GM18520 (cell line): ENCODE measurements around the gene IL2RA.
"Not testable (repeated sequence)": the region's sequence is repeated elsewhere in the genome, so short reads cannot be mapped to it uniquely, and the experiment has no call there.

Experiments used
- ATAC-seq: cut with Tn5 transposase; IDR thresholded peaks from one replicate; pipeline ENCODE4 v1.9.1; 2021; ENCODE audit not compliant: unreplicated experiment

IL2RA gene

GRCh38 chr10:6083523-6084475 is 21.6 kb upstream of the IL2RA start:
- no peak for ATAC-seq

GRCh38 chr10:6082496-6083395 is 20.6 kb upstream of the IL2RA start:
- ATAC-seq = no peak

- no peak for ATAC-seq
These were observed 18.3 kb upstream of the IL2RA start for GRCh38 chr10:6080417-6080973.

GRCh38 chr10:6079044-6079443 is 16.9 kb upstream of the IL2RA start:
- no peak for ATAC-seq

GRCh38 chr10:6077071-6077675 is 15.0 kb upstream of the IL2RA start:
- no peak for ATAC-seq

- no peak for ATAC-seq
These were observed 12.5 kb upstream of the IL2RA start for GRCh38 chr10:6074489-6075301.

- ATAC-seq = peak; percentile 36
These were observed 10.2 kb upstream of the IL2RA start for GRCh38 chr10:6072215-6072934.

GRCh38 chr10:6071181-6072175 is 9.3 kb upstream of the IL2RA start:
- no peak for ATAC-seq

GRCh38 chr10:6070660-6071059 is 8.5 kb upstream of the IL2RA start:
- no peak for ATAC-seq

GRCh38 chr10:6069081-6069931 is 7.1 kb upstream of the IL2RA start:
- ATAC-seq = no peak

GRCh38 chr10:6068422-6068821 is 6.3 kb upstream of the IL2RA start:
- ATAC-seq = no peak

- ATAC-seq = no peak
These were observed 5.8 kb upstream of the IL2RA start for GRCh38 chr10:6068006-6068405.

- ATAC-seq = no peak
These were observed 5.3 kb upstream of the IL2RA start for GRCh38 chr10:6067457-6067856.

GRCh38 chr10:6065835-6066234 is 3.7 kb upstream of the IL2RA start:
- ATAC-seq = no peak

- no peak for ATAC-seq
These were observed 3.2 kb upstream of the IL2RA start for GRCh38 chr10:6065406-6065805.

GRCh38 chr10:6064726-6065125 is 2.6 kb upstream of the IL2RA start:
- ATAC-seq = not testable (repeated sequence)

- ATAC-seq = no peak
These were observed 2.0 kb upstream of the IL2RA start for GRCh38 chr10:6064119-6064518.
